ENCODE data around the gene MUC6.

MUC6 gene

GRCh38 chr11:1073851-1074243 is 37.3 kb upstream of the MUC6 start:
- H3K4me3 ChIP-seq (ENCODE audit: low read depth, low read length): no peak overlapping the region
- DNase-seq (ENCODE audit: low read depth): no peak

GRCh38 chr11:1073261-1073724 is 36.8 kb upstream of the MUC6 start:
- no peak overlapping the region for H3K4me3 ChIP-seq (ENCODE audit: low read depth, low read length)
- DNase-seq (ENCODE audit: low read depth): no peak

GRCh38 chr11:1072821-1073231 is 36.3 kb upstream of the MUC6 start:
- no peak for DNase-seq (ENCODE audit: low read depth)
- H3K4me3 ChIP-seq (ENCODE audit: low read depth, low read length): no peak overlapping the region

GRCh38 chr11:1072116-1072820 is 35.8 kb upstream of the MUC6 start:
- DNase-seq (ENCODE audit: low read depth): no peak
- H3K4me3 ChIP-seq (ENCODE audit: low read depth, low read length): no peak overlapping the region

DNA sequence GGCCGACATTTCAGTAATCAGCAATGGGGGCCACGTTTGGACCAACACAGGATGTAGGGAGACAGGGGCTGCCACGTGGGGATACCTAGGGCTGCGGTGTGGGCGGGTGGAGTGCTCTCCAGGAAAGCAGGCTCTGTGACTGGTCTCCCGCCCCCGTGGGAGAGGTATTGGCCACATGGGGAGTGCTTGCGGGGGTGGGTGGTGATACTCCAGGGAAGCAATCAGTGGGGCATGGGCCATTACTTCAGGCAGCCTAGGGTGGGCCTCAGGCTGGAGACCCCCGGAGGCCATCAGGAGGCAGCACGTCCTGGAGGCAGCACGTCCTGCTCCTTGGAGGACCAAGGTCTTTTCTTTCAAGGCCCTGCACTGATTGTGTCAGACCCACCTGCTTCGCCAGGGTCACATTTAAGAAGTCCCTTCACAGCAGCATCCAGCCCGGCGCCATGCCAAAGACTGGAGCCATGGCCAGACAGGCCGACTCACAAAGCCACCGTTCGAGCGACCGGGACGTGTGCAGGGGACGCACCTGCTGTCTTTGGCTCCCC is 35.1 kb upstream of the MUC6 start:
- H3K4me3 ChIP-seq (ENCODE audit: low read depth, low read length): no peak overlapping the region
- DNase-seq (ENCODE audit: low read depth): no peak

DNA sequence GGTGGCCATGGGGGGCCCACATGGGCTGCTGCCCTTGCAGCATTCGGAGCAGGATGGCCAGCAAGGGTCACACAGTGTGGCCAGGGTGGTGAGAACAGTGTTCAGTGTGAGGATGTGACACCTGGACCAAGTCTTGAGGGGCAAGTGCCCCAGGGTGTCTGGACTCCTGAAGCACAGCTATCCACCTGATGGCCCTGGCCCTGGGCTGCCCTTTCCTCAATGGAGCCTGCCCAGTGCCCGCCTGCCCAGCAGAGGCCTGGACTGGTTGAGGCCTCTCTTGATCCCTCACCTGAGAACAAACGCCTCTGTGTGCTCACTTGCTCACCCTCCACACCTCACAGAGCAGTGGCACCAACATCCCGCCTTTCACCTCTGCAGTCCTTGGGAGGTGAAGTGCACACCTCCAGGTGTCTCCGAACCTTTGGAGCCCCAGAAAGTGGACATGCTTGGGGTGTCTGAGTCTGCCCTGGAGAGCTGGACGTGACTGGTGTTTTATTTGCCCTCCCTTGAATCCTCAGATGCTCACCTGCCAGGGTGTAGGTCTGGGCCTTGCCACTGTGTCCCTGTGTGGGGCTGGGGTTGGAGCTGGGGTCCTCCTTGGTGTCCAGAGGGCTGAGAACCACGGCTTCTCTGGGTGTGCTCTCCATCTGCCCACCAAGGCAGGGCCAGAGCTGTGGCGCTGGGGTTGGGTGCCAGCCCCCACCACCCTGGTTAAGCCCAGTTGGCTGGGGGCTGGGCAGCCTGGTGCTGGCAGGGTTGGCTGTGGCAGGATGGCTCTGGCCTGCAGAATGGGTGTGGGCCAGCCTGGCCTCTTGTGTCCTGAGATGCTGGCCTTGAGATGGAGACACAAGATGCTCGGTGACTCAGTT is 34.3 kb upstream of the MUC6 start:
- no peak overlapping the region for H3K4me3 ChIP-seq (ENCODE audit: low read depth, low read length)
- no peak for DNase-seq (ENCODE audit: low read depth)

- no peak overlapping the region for H3K4me3 ChIP-seq (ENCODE audit: low read depth, low read length)
- no peak for DNase-seq (ENCODE audit: low read depth)
Measured at GRCh38 chr11:1069740-1070139, 33.2 kb upstream of the MUC6 start.

DNA sequence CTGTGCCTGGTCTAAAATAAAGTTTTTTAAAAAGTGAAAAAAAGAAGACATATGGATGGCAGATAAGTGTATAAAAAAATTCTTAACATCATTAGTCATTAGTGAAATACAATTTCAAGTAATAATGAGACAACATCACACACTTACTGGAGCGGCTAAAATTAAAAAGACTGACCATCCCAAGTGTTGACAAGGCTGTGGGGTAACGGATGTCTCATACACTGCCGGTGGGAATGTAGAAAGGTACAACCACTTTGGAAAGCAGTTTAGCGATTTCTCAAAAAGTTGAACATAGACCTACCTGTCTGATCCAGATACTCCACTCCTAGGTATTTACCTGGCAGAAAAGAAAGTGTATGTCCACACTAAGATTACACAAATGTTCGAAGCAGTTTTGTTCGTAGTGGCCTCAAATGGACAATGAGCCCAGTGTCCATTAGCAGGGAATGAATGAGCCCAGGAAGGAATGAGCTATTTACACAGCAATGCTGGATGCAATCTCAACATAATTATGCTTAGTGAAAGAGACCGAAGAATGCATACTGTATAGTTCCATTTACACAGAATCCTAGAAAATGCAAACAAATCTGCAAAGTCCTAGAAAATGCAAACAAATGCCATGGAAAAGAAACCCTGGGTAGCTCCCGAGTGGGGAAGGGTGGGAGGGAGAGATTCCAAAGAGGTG is 31.4 kb upstream of the MUC6 start:
- DNase-seq (ENCODE audit: low read depth): no peak
- H3K4me3 ChIP-seq (ENCODE audit: low read depth, low read length): no peak overlapping the region

GRCh38 chr11:1064167-1064566 is 27.6 kb upstream of the MUC6 start:
- no peak overlapping the region for H3K4me3 ChIP-seq (ENCODE audit: low read depth, low read length)
- no peak for DNase-seq (ENCODE audit: low read depth)

GRCh38 chr11:1062075-1062820 is 25.7 kb upstream of the MUC6 start:
- no peak overlapping the region for H3K4me3 ChIP-seq (ENCODE audit: low read depth, low read length)
- DNase-seq (ENCODE audit: low read depth): no peak

DNA sequence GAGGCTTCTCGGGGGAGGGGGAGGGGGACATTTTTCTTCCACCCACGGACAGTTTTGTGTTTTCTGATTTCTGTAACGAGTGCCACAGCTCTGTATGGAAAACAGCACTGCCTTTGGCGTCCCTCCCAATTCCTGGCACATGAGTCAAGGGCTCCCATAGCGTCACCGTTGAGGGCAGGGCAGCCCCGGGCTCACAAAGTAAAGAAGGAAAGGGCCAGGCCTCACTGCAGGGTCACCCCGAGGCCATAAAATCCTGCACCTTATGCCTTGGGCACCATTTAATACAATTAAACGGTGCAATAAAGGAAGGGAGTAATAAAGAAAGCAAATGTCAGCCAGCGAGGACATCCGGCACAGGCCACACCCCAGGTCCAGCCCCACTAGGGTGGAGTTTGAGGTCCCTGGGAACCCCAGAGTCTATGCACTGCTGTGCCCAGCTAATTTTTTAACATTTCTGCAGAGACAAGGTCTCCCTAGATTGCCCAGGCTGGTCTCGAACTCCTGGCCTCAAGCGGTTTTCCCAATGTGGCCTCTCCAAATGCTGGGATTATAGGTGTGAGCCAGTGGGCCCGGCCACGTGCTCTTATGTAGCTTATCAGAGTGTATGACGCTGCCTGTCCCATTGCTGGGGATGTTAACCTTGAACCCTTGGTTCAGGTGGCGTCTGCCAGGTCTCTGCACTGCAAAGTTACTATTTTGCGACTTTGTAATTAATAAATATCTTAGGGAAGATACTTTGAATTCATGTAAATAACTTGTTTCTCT is 24.5 kb upstream of the MUC6 start:
- H3K4me3 ChIP-seq (ENCODE audit: low read depth, low read length): no peak overlapping the region
- no peak for DNase-seq (ENCODE audit: low read depth)

DNA sequence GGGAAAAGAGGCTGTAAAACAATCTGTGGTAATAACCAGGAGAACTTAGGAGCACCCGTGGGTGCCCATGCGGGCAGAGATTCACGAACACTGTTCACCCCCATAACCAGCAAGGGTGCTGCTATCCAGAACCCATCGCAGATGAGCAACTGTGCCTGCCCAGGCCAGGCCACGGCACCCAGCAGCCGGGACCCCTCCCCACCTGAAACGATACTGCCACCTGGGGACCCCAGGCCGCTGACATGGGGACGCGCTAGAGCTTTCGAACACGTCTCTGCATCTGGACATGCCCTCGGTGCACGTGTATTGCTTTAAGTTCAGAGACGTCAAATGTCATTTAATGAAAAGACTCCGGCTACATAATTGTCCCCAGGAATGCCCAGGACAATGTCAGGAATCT is 23.9 kb upstream of the MUC6 start:
- no peak for DNase-seq (ENCODE audit: low read depth)

DNA sequence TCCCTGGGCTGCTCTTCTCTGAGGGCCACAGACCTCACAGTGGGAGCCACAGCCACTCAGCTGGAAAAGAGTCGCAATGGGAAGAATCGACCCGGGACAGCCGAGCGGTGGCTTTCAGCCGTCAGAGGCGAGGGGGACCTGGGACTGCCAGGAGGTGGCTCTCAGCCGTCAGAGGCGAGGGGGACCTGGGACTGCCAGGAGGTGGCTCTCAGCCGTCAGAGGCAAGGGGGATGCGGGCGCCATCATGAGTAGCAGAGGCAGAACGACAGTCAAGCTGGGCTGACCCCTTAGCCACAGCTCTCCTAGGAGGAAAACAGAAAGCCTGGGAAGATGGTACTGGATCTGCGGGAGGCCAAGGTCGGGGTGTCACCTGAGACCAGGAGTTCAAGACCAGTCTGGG is 23.2 kb upstream of the MUC6 start:
- H3K4me3 ChIP-seq (ENCODE audit: low read depth, low read length): no peak overlapping the region
- DNase-seq (ENCODE audit: low read depth): no peak

More for the DNA sequence above, 23.9 kb upstream of the MUC6 start:
- no peak overlapping the region for H3K4me3 ChIP-seq (ENCODE audit: low read depth, low read length)

DNA sequence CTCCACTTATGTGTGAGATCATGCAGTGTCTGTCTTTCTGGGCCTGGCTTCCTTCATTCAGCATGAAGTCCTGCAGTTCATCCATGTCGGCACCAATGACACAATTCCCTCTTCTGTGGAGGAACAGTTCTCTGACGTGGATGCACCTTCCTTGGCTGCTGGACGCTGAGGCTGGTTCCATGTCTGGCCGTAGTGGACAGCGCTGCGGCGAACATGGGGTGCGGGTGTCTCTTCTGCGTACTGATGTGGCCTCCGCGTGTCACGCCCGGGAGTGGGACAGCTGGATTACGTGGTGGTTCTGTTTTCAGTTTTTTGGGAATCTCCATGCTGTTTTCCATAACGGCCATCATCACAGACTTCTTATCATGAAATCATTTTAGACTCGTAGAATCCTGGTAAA is 21.3 kb upstream of the MUC6 start:
- no peak overlapping the region for H3K4me3 ChIP-seq (ENCODE audit: low read depth, low read length)
- no peak for DNase-seq (ENCODE audit: low read depth)

- no peak overlapping the region for H3K4me3 ChIP-seq (ENCODE audit: low read depth, low read length)
- DNase-seq (ENCODE audit: low read depth): no peak
Measured at GRCh38 chr11:1055990-1056771, 19.7 kb upstream of the MUC6 start.

DNA sequence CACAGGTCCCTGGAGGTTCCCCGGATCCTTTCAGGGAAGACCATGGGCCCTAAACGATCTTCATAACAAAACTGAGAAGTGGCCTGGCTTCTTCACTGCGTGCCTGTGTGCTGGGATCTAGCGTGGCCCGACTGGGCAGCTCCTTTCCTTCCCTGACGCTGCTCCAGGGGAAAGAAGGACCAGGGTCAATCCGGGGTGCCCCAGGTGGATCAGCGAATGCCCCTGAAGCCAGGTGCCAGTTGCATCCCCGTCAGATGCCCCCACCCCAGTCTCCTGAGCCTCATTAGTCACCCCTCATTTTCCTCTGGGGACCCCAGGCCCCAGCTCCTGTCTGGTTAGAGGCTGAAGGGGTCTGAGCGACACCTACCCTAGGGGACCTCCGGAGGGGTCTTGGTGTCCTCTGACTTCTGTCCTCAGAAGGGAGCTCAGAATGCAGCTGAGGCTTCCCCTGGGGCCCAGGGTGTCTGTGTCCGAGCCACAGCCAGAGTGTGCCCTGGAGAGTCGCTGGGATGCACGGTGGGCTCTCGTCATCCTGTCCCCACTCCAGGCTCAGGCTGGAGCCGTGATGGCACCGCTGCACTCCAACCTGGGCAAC is 18.7 kb upstream of the MUC6 start:
- no peak for DNase-seq (ENCODE audit: low read depth)
- no peak overlapping the region for H3K4me3 ChIP-seq (ENCODE audit: low read depth, low read length)
